ENCODE data around the gene STAG2.
"Not testable (repeated sequence)": the region's sequence is repeated elsewhere in the genome, so short reads cannot be mapped to it uniquely, and the experiment has no call there.

Gene STAG2

GRCh38 chrX:124033821-124034220, 72.3 kb downstream of the STAG2 start:
- Histone ChIP-seq H3K4me2 (ENCODE audit: low read length) (no peak overlapping the region), H3K4me3 (ENCODE audit: low read length) (no peak overlapping the region), H3K36me3 (replicated peaks; ENCODE audit: low read depth, low read length) (peaks cover 7% of the 10 kb centered on the region), H4K20me1 (ENCODE audit: insufficient read depth, low read length) (peaks cover 18% of the 10 kb centered on the region; the same call in 1 of the 2 replicates), H2AFZ (ENCODE audit: low read depth, low read length) (no peak overlapping the region), H3K79me2 (ENCODE audit: low read length) (peaks cover 19% of the 10 kb centered on the region), H3K27ac (ENCODE audit: low read length) (no peak overlapping the region), H3K4me1 (ENCODE audit: low read length) (peaks cover 12% of the 10 kb centered on the region), H3K27me3 (ENCODE audit: low read depth, low read length) (no peaks in the 10 kb centered on the region), H3K9ac (ENCODE audit: low read length) (no peak overlapping the region), H3K9me3 (ENCODE audit: insufficient read depth, low read length) (no peaks in the 10 kb centered on the region)
- no peak for TF ChIP-seq EZH2phosphoT487 (IDR thresholded peaks at IDR 0.05; ENCODE audit: low read depth)
- TF ChIP-seq CTCF (IDR thresholded peaks at IDR 0.05; ENCODE audit: low read depth, low read length) = no peak

GRCh38 chrX:124035657-124036056, 74.2 kb downstream of the STAG2 start:
- Histone ChIP-seq H3K4me3 (ENCODE audit: low read length) (no peak overlapping the region), H3K36me3 (replicated peaks; ENCODE audit: low read depth, low read length) (peaks cover 7% of the 10 kb centered on the region), H3K79me2 (ENCODE audit: low read length) (peaks cover 18% of the 10 kb centered on the region)

GRCh38 chrX:124042042-124042441, 80.5 kb downstream of the STAG2 start:
- Histone ChIP-seq H3K27ac (ENCODE audit: low read length) (no peak overlapping the region), H3K9me3 (ENCODE audit: insufficient read depth, low read length) (no peaks in the 10 kb centered on the region), H2AFZ (ENCODE audit: low read depth, low read length) (no peak overlapping the region), H3K79me2 (ENCODE audit: low read length) (no peaks in the 10 kb centered on the region; the same call in 1 of the 2 replicates), H3K9ac (ENCODE audit: low read length) (no peak overlapping the region), H4K20me1 (ENCODE audit: insufficient read depth, low read length) (0 out of 2 replicates have a peak, but pooled peaks cover 3% of the 10 kb centered on the region), H3K27me3 (ENCODE audit: low read depth, low read length) (no peaks in the 10 kb centered on the region), H3K36me3 (replicated peaks; ENCODE audit: low read depth, low read length) (peaks cover 7% of the 10 kb centered on the region), H3K4me3 (ENCODE audit: low read length) (no peak overlapping the region), H3K4me2 (ENCODE audit: low read length) (no peak overlapping the region), H3K4me1 (ENCODE audit: low read length) (no peaks in the 10 kb centered on the region)
- no peak for TF ChIP-seq EZH2phosphoT487 (IDR thresholded peaks at IDR 0.05; ENCODE audit: low read depth)
- no peak for TF ChIP-seq CTCF (IDR thresholded peaks at IDR 0.05; ENCODE audit: low read depth, low read length)

More at GRCh38 chrX:124035657-124036056, 74.2 kb downstream of the STAG2 start:
- H3K9me3 ChIP-seq (ENCODE audit: insufficient read depth, low read length) = no peaks in the 10 kb centered on the region
- no peak for TF ChIP-seq CTCF (IDR thresholded peaks at IDR 0.05; ENCODE audit: low read depth, low read length)
- TF ChIP-seq EZH2phosphoT487 (IDR thresholded peaks at IDR 0.05; ENCODE audit: low read depth) = no peak
- no peak overlapping the region for H2AFZ ChIP-seq (ENCODE audit: low read depth, low read length)
- peaks cover 10% of the 10 kb centered on the region; the same call in 1 of the 2 replicates for H4K20me1 ChIP-seq (ENCODE audit: insufficient read depth, low read length)
- peaks cover 3% of the 10 kb centered on the region for H3K4me1 ChIP-seq (ENCODE audit: low read length)
- no peak overlapping the region for H3K4me2 ChIP-seq (ENCODE audit: low read length)
- no peaks in the 10 kb centered on the region for H3K27me3 ChIP-seq (ENCODE audit: low read depth, low read length)
- H3K9ac ChIP-seq (ENCODE audit: low read length) = no peak overlapping the region
- no peak overlapping the region for H3K27ac ChIP-seq (ENCODE audit: low read length)

GRCh38 chrX:124045109-124045508, 83.6 kb downstream of the STAG2 start:
- TF ChIP-seq CTCF (IDR thresholded peaks at IDR 0.05; ENCODE audit: low read depth, low read length) (no peak), EZH2phosphoT487 (IDR thresholded peaks at IDR 0.05; ENCODE audit: low read depth) (no peak)
- Histone ChIP-seq H3K4me1 (ENCODE audit: low read length) (no peaks in the 10 kb centered on the region), H3K27ac (ENCODE audit: low read length) (no peak overlapping the region), H3K27me3 (ENCODE audit: low read depth, low read length) (no peaks in the 10 kb centered on the region), H2AFZ (ENCODE audit: low read depth, low read length) (no peak overlapping the region), H3K4me2 (ENCODE audit: low read length) (no peak overlapping the region), H3K36me3 (replicated peaks; ENCODE audit: low read depth, low read length) (peaks cover 10% of the 10 kb centered on the region), H3K9me3 (ENCODE audit: insufficient read depth, low read length) (no peaks in the 10 kb centered on the region), H4K20me1 (ENCODE audit: insufficient read depth, low read length) (0 out of 2 replicates have a peak, but pooled peaks cover 3% of the 10 kb centered on the region), H3K79me2 (ENCODE audit: low read length) (no peaks in the 10 kb centered on the region), H3K9ac (ENCODE audit: low read length) (no peak overlapping the region), H3K4me3 (ENCODE audit: low read length) (no peak overlapping the region)

- not testable (repeated sequence) for H3K9me3 ChIP-seq (ENCODE audit: insufficient read depth, low read length); H3K27ac ChIP-seq (ENCODE audit: low read length); H2AFZ ChIP-seq (ENCODE audit: low read depth, low read length); H3K4me2 ChIP-seq (ENCODE audit: low read length); H4K20me1 ChIP-seq (ENCODE audit: insufficient read depth, low read length); H3K9ac ChIP-seq (ENCODE audit: low read length); H3K4me3 ChIP-seq (ENCODE audit: low read length); H3K27me3 ChIP-seq (ENCODE audit: low read depth, low read length); H3K4me1 ChIP-seq (ENCODE audit: low read length); H3K79me2 ChIP-seq (ENCODE audit: low read length)
- peaks cover 52% of the 10 kb centered on the region for H3K36me3 ChIP-seq (replicated peaks; ENCODE audit: low read depth, low read length)
Observed at GRCh38 chrX:124084417-124084816, 122.9 kb downstream of the STAG2 start.
